LHCN-M2 (cell line): Measurements from ENCODE around the gene GTSF1L. TPM values are rescaled to one million over a fixed set of nuclear protein-coding genes. Genes with fewer than 3 reads are reported as not detected.
A peak's percentile ranks its signal among the peaks of the same experiment; 100 is the strongest.

Experiments
- DNase-seq: peaks from one replicate; pipeline ENCODE4 v3.0.0-alpha.2; 2012; ENCODE audit warnings: low read depth
- total RNA-seq: library from RNA; depleted of rRNA; stranded (reverse); fragments of >200 nt; gene quantifications from 2 replicates; pipeline ENCODE4 v1.2.3, GENCODE V29; 2014

GTSF1L gene
- total RNA-seq, 1 experiment from 2014 or later = not detected

DNA sequence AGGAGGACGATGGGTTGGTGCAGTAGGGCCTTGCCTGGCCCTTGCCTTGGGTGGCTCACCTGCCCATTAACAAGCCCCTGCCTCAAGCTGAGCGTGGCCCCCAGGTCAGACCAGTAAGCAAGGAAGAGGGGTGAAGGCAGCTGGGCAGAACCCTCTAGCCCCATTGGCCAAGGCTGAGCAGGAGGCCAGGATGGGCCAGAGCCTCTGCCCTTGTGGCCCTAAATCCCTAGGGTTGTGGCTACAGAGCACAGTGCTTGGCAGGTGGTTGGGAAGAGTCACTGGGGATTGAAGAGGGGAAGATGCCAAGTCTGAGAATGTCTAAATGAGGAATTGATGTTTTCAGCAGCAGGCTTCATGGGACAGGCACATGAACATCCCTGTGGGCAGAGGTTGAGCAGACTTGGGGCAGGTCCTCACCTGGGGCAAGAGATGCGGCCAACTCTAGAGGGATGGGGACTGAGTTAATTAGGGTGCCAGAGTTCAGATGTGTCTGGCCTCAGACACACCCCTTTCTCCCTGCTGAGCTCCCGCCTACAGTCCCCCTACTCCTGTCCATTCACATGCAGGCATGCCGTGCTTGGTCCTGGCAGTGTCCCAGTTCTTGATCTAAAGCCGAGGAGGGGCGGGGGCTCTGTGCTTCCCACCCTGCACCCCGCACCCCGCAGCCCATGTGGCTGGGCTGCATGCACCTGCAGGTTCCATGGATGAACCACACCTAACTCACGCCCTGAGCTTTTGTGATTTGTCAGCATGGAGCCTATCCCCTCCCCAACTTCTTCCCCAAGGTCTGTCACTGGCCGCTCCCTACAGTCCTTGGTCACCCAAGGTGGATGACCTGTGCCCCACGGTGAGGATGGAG, 9.8 kb downstream of the GTSF1L start:
- DNase-seq = no peak

DNA sequence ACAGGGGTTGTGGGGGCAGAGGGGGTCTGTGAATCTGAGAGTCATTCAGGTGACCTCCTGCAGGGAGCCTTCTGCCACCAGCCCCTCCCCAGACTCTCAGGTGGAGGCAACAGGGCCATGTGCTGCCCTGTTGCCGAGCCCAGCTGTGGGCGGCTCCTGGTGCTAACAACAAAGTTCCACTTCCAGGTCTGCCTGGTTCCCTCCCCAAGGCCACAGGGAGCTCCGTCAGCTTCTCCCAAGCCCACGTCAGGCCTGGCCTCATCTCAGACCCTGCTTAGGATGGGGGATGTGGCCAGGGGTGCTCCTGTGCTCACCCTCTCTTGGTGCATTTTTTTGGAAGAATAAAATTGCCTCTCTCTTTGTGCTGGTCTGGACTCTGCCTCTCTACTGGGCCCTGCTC, 10.7 kb downstream of the GTSF1L start:
- no peak for DNase-seq

DNA sequence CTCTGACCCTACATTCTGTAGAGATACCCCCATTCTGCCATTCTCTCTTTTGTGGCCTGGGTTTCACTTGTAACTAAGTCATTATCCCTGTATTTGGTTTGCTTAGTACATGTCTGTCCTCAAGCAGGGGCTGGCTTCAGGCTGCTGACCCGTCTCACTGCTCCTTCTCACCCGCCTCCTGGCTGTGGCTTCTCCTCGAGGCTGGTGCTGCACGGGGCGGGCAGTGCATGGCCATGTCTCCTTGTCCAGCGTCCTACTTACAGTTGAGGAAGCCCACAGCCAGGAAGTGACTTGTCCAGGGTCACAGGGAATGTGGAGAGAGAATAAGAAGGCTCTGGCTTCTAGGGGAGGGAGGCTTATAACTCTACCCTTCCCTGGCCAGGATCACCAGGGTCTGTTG, 11.3 kb downstream of the GTSF1L start:
- no peak for DNase-seq

DNA sequence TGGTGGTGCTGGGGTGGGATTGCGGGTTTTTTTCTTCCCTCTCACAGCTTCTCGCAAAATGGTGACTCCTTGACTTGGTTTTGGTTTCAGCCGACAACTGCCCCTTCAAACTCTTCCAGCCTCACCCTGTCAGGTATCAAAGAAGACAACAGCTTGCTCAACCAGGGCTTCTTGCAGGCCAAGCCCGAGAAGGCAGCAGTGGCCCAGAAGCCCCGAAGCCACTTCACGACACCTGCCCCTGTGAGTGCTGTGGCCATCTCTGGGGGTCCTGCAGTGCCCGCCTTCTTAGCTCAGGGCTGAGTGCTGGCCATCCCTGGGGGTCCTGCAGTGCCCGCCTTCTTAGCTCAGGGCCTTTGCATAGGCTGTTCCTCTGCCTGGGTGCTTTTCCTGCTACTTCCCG, 11.8 kb downstream of the GTSF1L start:
- DNase-seq = no peak

DNA sequence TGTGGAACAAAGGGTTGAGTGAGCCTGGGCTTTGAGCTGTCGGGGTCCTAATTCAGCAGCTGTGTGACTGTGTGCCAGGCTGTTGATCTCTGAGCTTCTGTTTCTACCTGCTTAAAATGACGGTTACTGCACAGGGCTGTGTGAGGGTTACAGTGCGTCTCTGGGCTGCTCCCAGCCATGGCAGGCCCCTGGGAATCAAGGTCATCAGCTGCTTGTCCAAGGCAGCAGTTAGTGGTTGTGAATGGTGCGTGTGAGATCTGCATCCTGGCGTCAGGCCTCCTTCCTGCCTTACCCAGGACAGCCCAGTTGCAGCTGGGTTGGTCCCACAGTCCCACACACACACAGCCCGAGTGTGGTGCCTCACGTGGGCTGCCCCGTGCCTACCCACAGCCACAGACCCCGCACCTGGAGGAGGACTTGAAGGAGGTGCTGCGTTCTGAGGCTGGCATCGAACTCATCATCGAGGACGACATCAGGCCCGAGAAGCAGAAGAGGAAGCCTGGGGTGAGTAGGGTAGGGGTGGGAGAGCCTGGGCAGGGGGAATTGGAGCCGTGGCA, 15.6 kb downstream of the GTSF1L start:
- no peak for DNase-seq

DNA sequence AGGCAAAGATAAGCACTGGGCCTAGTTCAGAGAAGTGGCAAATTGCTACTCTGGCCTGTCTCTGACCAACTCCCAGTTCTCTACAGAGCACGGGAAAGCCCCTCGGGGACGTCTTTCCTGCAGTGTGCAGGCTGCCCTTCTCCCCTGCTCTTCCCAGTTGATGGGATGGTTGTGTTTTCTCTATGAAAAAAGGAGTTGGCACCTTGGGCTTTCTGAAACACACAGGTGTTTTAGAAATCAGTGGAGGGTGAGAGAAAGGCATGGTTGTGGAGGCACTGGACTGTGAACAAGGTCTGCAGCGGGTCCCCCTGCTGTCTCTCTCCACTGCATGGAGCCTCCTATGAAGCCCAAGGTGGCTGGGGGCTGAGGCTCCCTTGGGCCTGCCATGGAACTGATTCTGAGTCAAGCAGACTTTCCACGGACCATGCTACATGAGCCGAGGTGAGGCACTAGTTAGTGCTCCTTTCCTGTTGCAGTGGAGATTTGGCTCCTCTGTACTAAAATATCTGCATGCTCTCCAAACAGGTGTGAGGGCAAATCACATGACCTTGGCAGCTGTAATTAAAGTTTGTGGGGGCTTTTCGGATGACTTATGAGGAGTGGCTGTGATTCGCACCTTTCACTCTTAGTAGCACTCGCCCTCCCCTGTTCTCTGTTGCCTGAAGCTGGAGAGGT, 16.3 kb downstream of the GTSF1L start:
- no peak for DNase-seq

DNA sequence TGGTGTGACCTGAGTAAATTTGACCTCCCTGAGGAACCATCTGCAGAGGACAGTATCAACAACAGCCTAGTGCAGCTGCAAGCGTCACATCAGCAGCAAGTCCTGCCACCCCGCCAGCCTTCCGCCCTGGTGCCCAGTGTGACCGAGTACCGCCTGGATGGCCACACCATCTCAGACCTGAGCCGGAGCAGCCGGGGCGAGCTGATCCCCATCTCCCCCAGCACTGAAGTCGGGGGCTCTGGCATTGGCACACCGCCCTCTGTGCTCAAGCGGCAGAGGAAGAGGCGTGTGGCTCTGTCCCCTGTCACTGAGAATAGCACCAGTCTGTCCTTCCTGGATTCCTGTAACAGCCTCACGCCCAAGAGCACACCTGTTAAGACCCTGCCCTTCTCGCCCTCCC, 24.3 kb downstream of the GTSF1L start:
- DNase-seq = no peak

DNA sequence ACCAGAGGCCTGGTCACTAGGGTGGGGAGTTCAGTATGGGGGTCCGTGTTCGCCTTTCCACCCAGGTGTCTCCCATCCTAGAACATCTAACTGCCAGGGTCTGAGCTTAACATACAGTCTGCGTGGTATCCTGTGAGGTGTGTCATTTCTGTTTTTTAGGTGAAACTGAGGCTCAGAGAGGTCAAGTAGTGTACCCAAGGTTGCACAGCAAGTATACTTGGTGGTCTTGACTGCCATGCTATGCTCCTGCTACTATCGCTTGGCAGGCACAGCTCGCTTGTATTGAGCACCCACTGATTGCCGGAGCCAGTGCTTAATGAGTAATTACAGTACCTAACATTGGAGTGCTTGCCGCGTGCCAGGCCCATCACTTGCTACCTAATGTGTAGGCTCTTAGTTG, 26.2 kb downstream of the GTSF1L start:
- no peak for DNase-seq

DNA sequence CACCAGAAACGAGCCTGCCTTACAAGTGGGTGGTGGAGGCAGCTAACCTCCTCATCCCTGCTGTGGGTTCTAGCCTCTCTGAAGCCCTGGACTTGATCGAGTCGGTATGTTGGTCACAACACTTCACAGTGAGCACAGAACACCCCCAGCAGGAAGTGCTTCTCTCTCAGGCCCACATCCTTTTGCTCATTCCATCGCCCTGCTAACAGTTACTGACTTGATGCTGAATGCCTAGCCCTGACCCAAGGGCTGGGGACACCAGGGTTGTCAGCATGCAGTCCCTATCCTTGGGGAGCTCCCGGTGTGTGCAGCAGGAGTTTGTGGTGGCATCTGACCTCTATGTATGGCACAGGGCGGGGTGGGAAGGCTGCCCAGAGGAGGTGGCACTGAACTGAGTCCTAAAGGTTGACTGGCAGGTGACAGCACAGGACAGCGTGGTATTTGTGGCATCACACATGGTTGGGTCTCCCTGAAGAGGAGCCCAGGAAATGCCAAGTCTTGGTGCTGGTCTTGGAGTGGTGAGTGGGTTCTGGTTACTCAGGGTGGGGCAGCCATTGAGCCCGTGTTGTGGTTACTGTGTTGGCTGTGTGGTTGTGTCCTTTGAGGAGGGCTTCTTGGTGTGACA, 26.7 kb downstream of the GTSF1L start:
- DNase-seq = no peak

DNA sequence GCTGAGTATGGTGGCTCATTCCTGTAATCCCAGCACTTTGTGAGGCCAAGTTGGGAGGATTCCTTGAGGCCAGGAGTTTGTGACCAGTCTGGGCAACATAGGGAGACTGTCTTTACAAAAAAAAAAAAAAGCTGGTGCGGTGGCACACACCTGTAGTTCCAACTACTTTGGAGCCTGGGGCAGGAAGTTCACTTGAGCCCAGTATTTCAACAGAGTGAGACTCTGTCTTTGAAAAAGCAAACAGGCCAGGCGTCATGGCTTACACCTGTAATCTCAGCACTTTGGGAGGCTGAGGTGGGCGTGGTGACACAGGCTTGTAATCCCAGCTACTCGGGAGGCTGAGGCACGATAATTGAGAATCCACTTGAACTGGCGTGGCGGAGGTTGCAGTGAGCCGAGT, 31.2 kb downstream of the GTSF1L start:
- no peak for DNase-seq

DNA sequence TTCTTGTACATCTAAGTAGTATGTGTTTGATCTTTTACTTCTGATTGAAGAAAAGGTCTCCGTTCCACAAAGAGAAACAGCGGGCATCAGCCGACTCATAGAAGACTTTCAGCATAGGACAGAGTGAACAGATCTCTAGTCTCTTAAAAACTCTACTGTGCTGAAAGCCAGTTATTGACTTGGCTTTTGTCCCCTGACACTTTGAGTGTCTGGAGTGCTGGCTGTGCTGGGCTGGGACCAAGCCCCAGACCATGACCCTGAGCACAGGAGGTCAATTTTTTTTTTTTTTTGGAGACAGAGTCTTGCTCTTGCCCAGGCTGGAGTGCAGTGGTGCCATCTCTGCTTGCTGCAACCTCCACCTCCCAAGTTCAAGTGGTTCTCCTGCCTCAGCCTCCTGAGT, 32.0 kb downstream of the GTSF1L start:
- no peak for DNase-seq

DNA sequence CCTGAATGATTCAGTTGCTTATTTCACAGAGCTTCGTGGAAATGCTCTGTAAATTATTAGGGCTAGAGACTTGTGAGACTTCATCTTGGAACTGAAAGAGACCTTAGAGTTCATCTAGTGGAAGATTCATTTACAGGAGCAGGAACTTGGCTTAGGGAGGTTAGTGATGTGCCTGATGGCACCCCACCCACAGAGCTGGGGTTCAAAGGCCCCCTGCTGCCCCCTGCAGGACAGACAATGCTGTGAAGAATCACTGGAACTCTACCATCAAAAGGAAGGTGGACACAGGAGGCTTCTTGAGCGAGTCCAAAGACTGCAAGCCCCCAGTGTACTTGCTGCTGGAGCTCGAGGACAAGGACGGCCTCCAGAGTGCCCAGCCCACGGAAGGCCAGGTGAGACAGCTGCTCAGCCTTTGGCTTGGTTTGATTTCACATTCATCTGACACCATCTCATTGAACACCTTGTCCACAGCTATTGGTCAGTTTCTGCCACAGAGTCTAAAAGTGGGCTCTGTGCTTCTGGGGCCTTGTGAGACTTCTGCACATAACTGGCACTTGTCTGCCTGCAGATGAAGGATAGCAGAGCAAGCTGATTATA, 34.8 kb downstream of the GTSF1L start:
- DNase-seq = peak; percentile 36

DNA sequence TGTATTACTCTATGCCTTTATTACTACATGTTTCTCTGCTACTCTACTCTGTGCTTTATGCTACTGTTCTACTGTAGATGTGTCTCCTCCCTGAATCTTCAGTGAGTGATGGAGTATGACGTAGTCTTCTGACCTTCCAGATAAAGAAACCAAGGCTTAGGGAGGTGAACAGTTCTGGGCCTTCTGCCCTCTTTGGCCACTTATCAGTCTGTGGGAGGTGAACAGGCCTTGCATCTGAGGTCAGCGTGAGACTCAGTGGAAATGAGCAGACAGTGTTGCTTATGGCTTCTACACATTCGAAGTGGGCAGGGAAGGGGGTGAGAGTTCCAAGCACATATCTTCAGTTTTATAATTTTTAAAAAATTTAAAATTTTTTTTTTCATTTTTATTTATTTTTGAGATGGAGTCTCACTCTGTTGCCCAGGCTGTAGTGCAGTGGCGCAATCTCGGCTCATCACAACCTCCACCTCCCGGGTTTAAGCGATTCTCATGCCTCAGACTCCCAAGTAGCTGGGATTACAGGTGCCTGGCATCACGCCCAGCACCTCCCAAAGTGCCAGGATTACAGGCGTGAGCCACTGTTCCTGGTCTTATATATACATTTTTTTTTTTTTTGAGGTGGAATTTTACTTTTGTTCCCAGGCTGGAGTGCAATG, 35.7 kb downstream of the GTSF1L start:
- no peak for DNase-seq

DNA sequence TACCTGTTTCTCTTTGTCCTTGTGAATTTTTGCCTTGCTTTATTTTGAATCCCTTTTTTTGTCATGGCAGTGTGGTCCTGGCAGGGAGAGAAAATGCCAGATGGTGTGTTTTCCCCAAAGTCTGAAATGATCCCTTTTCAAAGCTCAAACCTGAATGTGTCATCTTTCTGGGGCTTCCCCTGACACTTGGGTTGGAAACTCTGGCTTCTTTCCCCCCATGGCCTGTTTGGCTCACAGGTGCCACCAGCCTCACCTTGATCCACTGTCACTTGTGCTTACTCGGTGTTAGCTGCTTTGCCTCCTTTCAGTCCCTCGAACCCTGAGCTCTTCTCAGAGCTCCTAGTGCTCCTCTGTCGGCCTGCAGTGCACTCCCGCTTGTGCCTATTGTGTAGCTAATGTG, 37.6 kb downstream of the GTSF1L start:
- DNase-seq = no peak

DNA sequence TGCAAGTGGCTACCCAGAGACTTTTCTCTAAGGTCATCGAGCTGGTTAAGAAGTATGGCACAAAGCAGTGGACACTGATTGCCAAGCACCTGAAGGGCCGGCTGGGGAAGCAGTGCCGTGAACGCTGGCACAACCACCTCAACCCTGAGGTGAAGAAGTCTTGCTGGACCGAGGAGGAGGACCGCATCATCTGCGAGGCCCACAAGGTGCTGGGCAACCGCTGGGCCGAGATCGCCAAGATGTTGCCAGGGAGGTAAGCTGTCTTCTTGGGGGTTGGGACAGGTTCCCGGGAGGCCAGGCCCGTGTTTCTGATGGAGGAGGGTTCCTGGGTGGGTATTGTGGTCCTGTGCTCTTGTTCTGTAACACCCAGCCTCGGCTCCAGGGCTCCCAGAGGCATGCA, 40.0 kb downstream of the GTSF1L start:
- no peak for DNase-seq

DNA sequence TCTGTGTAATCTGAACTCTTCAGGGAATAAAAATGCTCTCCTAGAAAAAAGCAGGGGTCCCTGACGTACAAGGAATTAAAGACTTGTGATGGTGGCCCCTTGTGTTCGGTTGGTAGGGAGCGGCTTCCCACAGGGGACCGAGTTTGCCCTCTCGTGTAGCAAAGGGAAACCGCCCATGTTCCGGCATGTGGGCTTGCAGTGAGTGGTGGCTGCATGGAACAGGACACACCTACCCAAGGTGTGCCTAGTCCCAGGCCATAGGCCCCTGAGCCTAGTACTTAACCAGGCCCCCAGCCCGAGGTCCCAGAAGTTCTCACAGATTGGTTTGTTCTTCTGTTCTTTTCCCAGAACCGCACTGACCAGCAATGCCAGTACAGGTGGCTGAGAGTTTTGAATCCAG, 44.4 kb downstream of the GTSF1L start:
- DNase-seq = no peak

DNA sequence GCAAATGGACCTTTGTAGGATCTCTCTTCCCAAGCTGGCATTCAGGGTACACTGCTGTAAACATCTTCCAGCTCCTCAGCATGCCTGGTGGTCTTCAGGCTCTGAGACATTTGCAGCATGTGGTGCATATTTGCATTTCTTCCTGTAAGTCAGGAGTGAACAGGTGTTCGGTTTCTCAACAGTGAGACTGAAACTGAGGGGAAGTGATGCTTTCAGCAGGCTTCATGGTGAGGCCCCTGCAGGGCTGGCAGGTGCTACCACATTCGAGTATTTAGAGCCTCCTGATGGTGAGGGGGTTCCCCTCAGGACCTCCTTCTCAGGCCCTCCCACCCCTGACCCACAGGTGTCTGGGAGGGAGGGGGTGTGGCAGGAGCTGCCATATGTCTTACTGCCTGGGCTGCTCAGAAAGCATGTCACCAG, 44.8 kb downstream of the GTSF1L start:
- DNase-seq = no peak

DNA sequence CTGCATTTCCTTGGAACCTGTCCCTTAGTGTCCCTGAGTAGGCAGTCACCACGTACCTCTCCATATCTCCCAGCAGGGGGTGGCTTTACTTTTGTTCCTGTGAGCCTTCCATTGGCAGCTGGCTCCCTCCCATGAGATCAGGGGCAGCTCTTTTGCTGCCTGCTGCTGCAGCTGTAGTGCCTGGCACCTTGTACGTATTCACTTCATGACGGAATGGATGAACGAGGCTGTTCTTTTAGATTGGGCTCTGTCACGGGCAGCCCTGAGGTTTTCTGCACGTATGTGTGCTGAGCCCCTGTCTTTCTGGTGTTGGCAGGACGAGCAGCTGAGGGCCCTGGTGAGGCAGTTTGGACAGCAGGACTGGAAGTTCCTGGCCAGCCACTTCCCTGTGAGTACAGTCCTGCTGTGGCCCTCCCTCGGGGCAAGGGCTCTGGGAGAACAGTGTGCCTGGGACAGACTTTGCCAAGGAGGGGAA, 45.3 kb downstream of the GTSF1L start:
- no peak for DNase-seq

DNA sequence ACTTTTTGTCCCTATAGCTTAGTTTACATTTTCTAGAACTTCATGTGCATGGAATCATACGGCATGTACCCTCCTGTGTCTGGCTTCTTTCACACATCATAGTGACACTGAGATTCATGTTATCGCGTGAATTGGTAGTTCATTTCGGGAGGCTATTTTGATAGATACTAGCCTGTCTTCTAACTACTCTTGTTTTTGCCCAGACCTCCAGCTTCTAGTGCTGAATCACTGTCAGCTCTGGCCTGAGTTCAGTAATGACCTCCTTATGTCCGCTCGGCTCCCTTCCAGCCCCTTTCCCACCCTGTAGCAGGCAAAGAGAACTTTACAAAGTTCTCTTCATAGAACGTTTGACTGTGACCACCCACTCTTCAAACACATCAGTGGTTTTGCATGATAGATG, 45.8 kb downstream of the GTSF1L start:
- DNase-seq = no peak

DNA sequence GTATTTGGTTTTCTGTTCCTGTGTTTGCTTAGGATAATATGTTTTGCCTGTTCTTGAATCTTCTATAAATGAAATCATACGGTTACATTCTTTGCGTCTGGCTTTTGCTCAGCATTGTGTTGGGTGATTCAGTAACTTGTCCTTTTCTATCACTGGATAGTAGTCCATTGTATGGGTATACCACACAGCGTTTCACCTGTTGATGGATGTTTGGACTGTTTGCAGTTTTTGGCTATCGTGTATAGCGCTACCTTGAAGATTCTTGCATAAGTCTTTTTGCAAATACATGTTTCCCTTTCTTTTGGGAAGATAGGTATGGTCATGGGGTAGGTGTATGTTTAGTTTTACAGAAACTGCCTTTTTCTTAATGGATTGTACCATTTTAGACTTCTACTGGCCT, 50.4 kb downstream of the GTSF1L start:
- no peak for DNase-seq
